H1 (cell line): ENCODE data around the gene ZSWIM6. TPM values are rescaled to one million over a fixed set of nuclear protein-coding genes. Genes with fewer than 3 reads are reported as not detected.

ENCODE experiments used
- CTCF ChIA-PET: fragments of 300-600 bp; sonication (Branson Sonifier 250); formaldehyde crosslinking; loops from one replicate; lab custom pipeline; 2021; ENCODE audit not compliant: partially characterized antibody; lab: Charles Lee
- POLR2A ChIA-PET: fragments of 300-600 bp; sonication (Branson Sonifier 250); formaldehyde crosslinking; loops from one replicate; lab custom pipeline; 2021; ENCODE audit warnings: inconsistent platforms; ENCODE audit not compliant: partially characterized antibody; lab: Charles Lee
- DNase-seq, 2 experiments: peaks; one replicate each; pipeline versions ENCODE4 v3.0.0 to v3.0.0-alpha.2; 2010 to 2022; ENCODE audit warnings: low spot score in 2 of 2, low read depth in 1 of 2, mixed read lengths in 1 of 2
- FAIRE-seq: peaks from 2 replicates; lab custom pipeline; 2011; peaks lifted over from hg19 to GRCh38; lab: Jason Lieb, UNC
- H2AFZ ChIP-seq: 2 replicates; pipeline ENCODE4 v1.8.1; 2012; ENCODE audit warnings: low read length, inconsistent platforms
- H2AK5ac ChIP-seq: 2 replicates; pipeline ENCODE4 v1.6.1; 2013; ENCODE audit warnings: low read depth, low read length
- H2BK120ac ChIP-seq: replicated peaks from 2 replicates; pipeline ENCODE3; 2013; ENCODE audit warnings: low read depth, low read length, inconsistent platforms
- H2BK12ac ChIP-seq: 2 replicates; pipeline ENCODE4 v1.6.1; 2013; ENCODE audit warnings: low read depth, low read length
- H2BK15ac ChIP-seq: 2 replicates; pipeline ENCODE4 v1.6.1; 2013; ENCODE audit warnings: low read length
- H2BK20ac ChIP-seq: 2 replicates; pipeline ENCODE4 v1.6.1; 2013; ENCODE audit warnings: low read length
- H2BK5ac ChIP-seq: 2 replicates; pipeline ENCODE4 v1.6.1; 2013; ENCODE audit warnings: low read depth, low read length
- H3K14ac ChIP-seq: 2 replicates; pipeline ENCODE4 v1.6.1; 2013; ENCODE audit warnings: inconsistent platforms; ENCODE audit not compliant: insufficient read length
- H3K18ac ChIP-seq: 2 replicates; pipeline ENCODE4 v1.6.1; 2013; ENCODE audit warnings: low read length; ENCODE audit errors: extremely low read depth
- H3K23ac ChIP-seq: 2 replicates; pipeline ENCODE4 v1.6.1; 2013; ENCODE audit warnings: inconsistent platforms; ENCODE audit not compliant: insufficient read length
- H3K23me2 ChIP-seq: 2 replicates; pipeline ENCODE4 v1.6.1; 2013; ENCODE audit warnings: low read depth, low read length
- H3K27ac ChIP-seq: 2 replicates; pipeline ENCODE4 v1.6.1; 2011; ENCODE audit warnings: low read depth, low read length, inconsistent platforms
- H3K27me3 ChIP-seq, 4 experiments: replicated peaks in 1 of 4; 1 replicate in 1 of 4; 2 replicates in 3 of 4; pipeline versions ENCODE4 v1.6.1 to v1.8.1; 2011 to 2013; ENCODE audit warnings: low read length in 3 of 4, mild to moderate bottlenecking in 3 of 4, inconsistent platforms in 2 of 4, mixed read lengths in 2 of 4, moderate library complexity in 1 of 4; ENCODE audit not compliant: control insufficient read depth in 3 of 4, insufficient read depth in 3 of 4; ENCODE audit errors: extremely low read depth in 1 of 4
- H3K36me3 ChIP-seq, 4 experiments: 2 replicates each; pipeline versions ENCODE4 v1.6.1 to v1.8.1; 2011 to 2013; ENCODE audit warnings: mild to moderate bottlenecking in 4 of 4, low read length in 3 of 4, moderate library complexity in 2 of 4, control low read depth in 1 of 4, inconsistent platforms in 1 of 4; ENCODE audit not compliant: insufficient read depth in 4 of 4, control insufficient read depth in 2 of 4
- H3K4ac ChIP-seq: replicated peaks from 2 replicates; pipeline ENCODE3; 2013; ENCODE audit warnings: low read length, low read depth, mixed read lengths, inconsistent platforms; ENCODE audit not compliant: insufficient read length
- H3K4me1 ChIP-seq, 4 experiments: replicated peaks in 1 of 4; 1 replicate in 1 of 4; 2 replicates in 3 of 4; pipeline versions ENCODE4 v1.6.1 to v1.8.1; 2011 to 2013; ENCODE audit warnings: low read length in 3 of 4, inconsistent platforms in 2 of 4, mixed read lengths in 1 of 4; ENCODE audit not compliant: insufficient read depth in 4 of 4, control insufficient read depth in 3 of 4
- H3K4me2 ChIP-seq, 2 experiments: 2 replicates each; pipeline versions ENCODE4 v1.6.1 to v1.8.1; 2011 to 2013; ENCODE audit warnings: low read depth in 2 of 2, low read length in 2 of 2, control low read depth in 1 of 2, inconsistent platforms in 1 of 2, mild to moderate bottlenecking in 1 of 2; ENCODE audit not compliant: insufficient read depth in 1 of 2
- H3K4me3 ChIP-seq, 4 experiments: fragments of 200-600, 300-600 bp in 1 of 4; sonication (generic), shearing (Covaris generic), sonication (Bioruptor Twin) in 1 of 4; 2 replicates each; pipeline versions ENCODE4 v1.5.1 to v1.8.1; 2011 to 2016; ENCODE audit warnings: low read length in 4 of 4, low read depth in 3 of 4, control low read depth in 2 of 4, inconsistent platforms in 2 of 4, mild to moderate bottlenecking in 2 of 4, mixed read lengths in 1 of 4, moderate library complexity in 1 of 4; ENCODE audit not compliant: insufficient read depth in 2 of 4; ENCODE audit errors: extremely low read depth in 1 of 4
- H3K56ac ChIP-seq: replicated peaks from 2 replicates; pipeline ENCODE3; 2013; ENCODE audit warnings: low read depth, mild to moderate bottlenecking, mixed read lengths, low read length, inconsistent platforms; ENCODE audit not compliant: insufficient read length
- H3K79me1 ChIP-seq: 2 replicates; pipeline ENCODE4 v1.6.1; 2013; ENCODE audit warnings: low read depth, low read length, control low read depth
- H3K79me2 ChIP-seq, 2 experiments: 2 replicates each; pipeline versions ENCODE4 v1.6.1 to v1.8.1; 2012 to 2013; ENCODE audit warnings: low read length in 2 of 2, mild to moderate bottlenecking in 2 of 2, inconsistent platforms in 1 of 2; ENCODE audit not compliant: insufficient read depth in 2 of 2, control insufficient read depth in 1 of 2
- H3K9ac ChIP-seq, 4 experiments: replicated peaks in 1 of 4; 1 replicate in 1 of 4; 2 replicates in 3 of 4; pipeline versions ENCODE4 v1.6.1 to v1.8.1; 2011 to 2013; ENCODE audit warnings: low read depth in 3 of 4, low read length in 3 of 4, control low read depth in 2 of 4, mild to moderate bottlenecking in 2 of 4, moderate library complexity in 2 of 4, inconsistent platforms in 1 of 4; ENCODE audit errors: extremely low read depth in 1 of 4
- H3K9me3 ChIP-seq, 2 experiments: 2 replicates each; pipeline versions ENCODE4 v1.6.1 to v1.8.1; 2012 to 2013; ENCODE audit warnings: mild to moderate bottlenecking in 2 of 2, moderate library complexity in 2 of 2, control low read depth in 1 of 2, inconsistent platforms in 1 of 2, low read depth in 1 of 2, low read length in 1 of 2, mixed read lengths in 1 of 2; ENCODE audit not compliant: insufficient read depth in 2 of 2
- H4K20me1 ChIP-seq, 2 experiments: replicated peaks in 1 of 2; 2 replicates each; pipeline versions ENCODE3 to v1.8.1; 2011 to 2013; ENCODE audit warnings: inconsistent platforms in 2 of 2, low read length in 2 of 2, mild to moderate bottlenecking in 1 of 2; ENCODE audit not compliant: insufficient read depth in 2 of 2, control insufficient read depth in 1 of 2
- H4K5ac ChIP-seq: 2 replicates; pipeline ENCODE4 v1.6.1; 2013; ENCODE audit warnings: low read length, low read depth, mixed read lengths, inconsistent platforms; ENCODE audit not compliant: insufficient read length
- H4K8ac ChIP-seq: 2 replicates; pipeline ENCODE4 v1.8.0; 2013; ENCODE audit warnings: mild to moderate bottlenecking, moderate library complexity, low read length, inconsistent platforms; ENCODE audit not compliant: insufficient read depth; ENCODE audit errors: extremely low read depth
- H4K91ac ChIP-seq: replicated peaks from 2 replicates; pipeline ENCODE3; 2013; ENCODE audit warnings: low read length, mixed read lengths, inconsistent platforms; ENCODE audit not compliant: insufficient read length
- BRCA1 ChIP-seq: IDR thresholded peaks from 2 replicates; pipeline ENCODE4 v1.6.1; 2012; ENCODE audit warnings: low read depth, low read length, improper control_type of control experiment
- CHD1 ChIP-seq: IDR thresholded peaks from 2 replicates; pipeline ENCODE4 v1.6.1; 2012; ENCODE audit warnings: low read depth, low read length, improper control_type of control experiment
- CHD2 ChIP-seq: IDR thresholded peaks from 2 replicates; pipeline ENCODE4 v1.6.1; 2012; ENCODE audit warnings: low read length, improper control_type of control experiment
- FOSL1 ChIP-seq: IDR thresholded peaks from 2 replicates; pipeline ENCODE4 v1.6.1; 2011; ENCODE audit warnings: mild to moderate bottlenecking, low read depth, low read length, moderate library complexity; ENCODE audit not compliant: insufficient read depth
- GABPA ChIP-seq: IDR thresholded peaks from 2 replicates; pipeline ENCODE4 v1.6.1; 2011; ENCODE audit warnings: mild to moderate bottlenecking, low read length, moderate library complexity, borderline replicate concordance; ENCODE audit not compliant: insufficient read depth
- KDM1A ChIP-seq: fragments of 200-600, 300-600 bp; sonication (generic); IDR thresholded peaks from 2 replicates; pipeline ENCODE4 v1.7.1; 2016; ENCODE audit warnings: mild to moderate bottlenecking, low read length, borderline replicate concordance
- SP2 ChIP-seq: IDR thresholded peaks from 2 replicates; pipeline ENCODE4 v1.6.1; 2012; ENCODE audit warnings: mild to moderate bottlenecking, low read length, inconsistent platforms
- YY1 ChIP-seq: IDR thresholded peaks from 2 replicates; pipeline ENCODE4 v1.6.1; 2011; ENCODE audit warnings: low read depth, mild to moderate bottlenecking, low read length
- WGBS, 2 experiments: shearing (Covaris generic) in 1 of 2; methylation state at CpG; one replicate each; pipeline versions ENCODE4 v1.1.6 to v1.1.7; 2013 to 2015; ENCODE audit warnings: low lambda C conversion rate in 2 of 2, mixed read lengths in 2 of 2, inconsistent platforms in 1 of 2, low coverage in 1 of 2, missing lambda C conversion rate in 1 of 2; ENCODE audit not compliant: insufficient replicate concordance in 2 of 2, insufficient coverage in 1 of 2, insufficient read length in 1 of 2; ENCODE audit errors: extremely low coverage in 1 of 2, missing lambda C conversion rate in 1 of 2; 5-methylcytosine and 5-hydroxymethylcytosine counted together
- polyA plus RNA-seq, 7 experiments: library from polyadenylated mRNA; depleted of rRNA in 3 of 7; stranded (reverse) in 5 of 7; unstranded in 2 of 7; fragments of >200 nt in 5 of 7; fragments of 200-250 nt in 2 of 7; gene quantifications; 1 replicate in 5 of 7; 2 replicates in 1 of 7; 4 replicates in 1 of 7; pipeline versions ENCODE4 v1.2.1 to v1.2.3, GENCODE V29; 2011 to 2013; ENCODE audit warnings: missing spikeins in 2 of 7, mixed read lengths in 2 of 7
- total RNA-seq: library from RNA; stranded (reverse); fragmentation: NEBNext Ultra II Directional; extraction: Animal tissue kit (Norgen Biotek cat#: 25700); gene quantifications from 2 replicates; pipeline ENCODE4 v1.2.1, GENCODE V29; 2021

Gene ZSWIM6
- total and polyA plus RNA-seq, 2 of the 8 experiments (the other 6 are each of a cell fraction or from before 2014, with no cell fraction given), result 7.9 to 12.4 TPM

- no peaks in the 10 kb centered on the region for H3K4me1 ChIP-seq
- CTCF ChIA-PET, result no interaction called here
- no peak overlapping the region for H3K4ac ChIP-seq
- no peak overlapping the region for H2BK120ac ChIP-seq
- 0 out of 8 replicates have a peak, but pooled peaks cover 0 to 3% (median 0%) of the 10 kb centered on the region in 4 experiments for H3K36me3 ChIP-seq
- H3K4me3 ChIP-seq, result no peak overlapping the region
- no peak overlapping the region for H3K56ac ChIP-seq
- no peak overlapping the region for H2BK5ac ChIP-seq
- no peaks in the 10 kb centered on the region for H3K27me3 ChIP-seq
- no peaks in the 10 kb centered on the region for H3K23me2 ChIP-seq
- no peak overlapping the region for H3K27ac ChIP-seq
- no peak overlapping the region for H3K23ac ChIP-seq
- no peak overlapping the region for H3K9ac ChIP-seq
- H3K79me2 ChIP-seq, result no peaks in the 10 kb centered on the region
- no peak for DNase-seq
- H4K5ac ChIP-seq, result no peak overlapping the region
- 67% methylated on average over 3 of the region's 3 CpGs; no CpG with 5 or more reads in 1 of the 2 experiments for WGBS, 2 experiments
- no peak overlapping the region for H3K14ac ChIP-seq
- POLR2A ChIA-PET, result no interaction called here
- H2BK20ac ChIP-seq, result no peak overlapping the region
- FAIRE-seq, result no peak
- no peak overlapping the region for H4K91ac ChIP-seq
- no peak overlapping the region for H2AFZ ChIP-seq
- H2BK12ac ChIP-seq, result no peak overlapping the region
- H4K20me1 ChIP-seq, result no peaks in the 10 kb centered on the region
- H4K8ac ChIP-seq, result no peak overlapping the region
- no peaks in the 10 kb centered on the region for H3K79me1 ChIP-seq
- H3K9me3 ChIP-seq, result no peaks in the 10 kb centered on the region; a peak in 1 of 4 replicates
- H2AK5ac ChIP-seq, result no peak overlapping the region
- H2BK15ac ChIP-seq, result no peak overlapping the region
- no peak overlapping the region for H3K4me2 ChIP-seq
- no peak overlapping the region for H3K18ac ChIP-seq
- no peak for TF ChIP-seq KDM1A
- no peak for TF ChIP-seq BRCA1
- no peak for TF ChIP-seq SP2
- no peak for TF ChIP-seq YY1
- no peak for TF ChIP-seq CHD2
- TF ChIP-seq GABPA, result no peak
- no peak for TF ChIP-seq FOSL1
- no peak for TF ChIP-seq CHD1
These were observed 217.5 kb downstream of the ZSWIM6 start for GRCh38 chr5:61549530-61549929.
